SK-N-SH treated with all-trans-retinoic acid at 6 μM for 48 hours (cell line): ENCODE measurements around the gene NDUFB7.

Experiments used
- ARNTL ChIP-seq: fragments of 450-650 bp; formaldehyde crosslinking; IDR thresholded peaks from 2 replicates; pipeline ENCODE4 v1.5.0; 2020; ENCODE audit warnings: low read depth, mild to moderate bottlenecking, moderate library complexity, borderline replicate concordance
- PATZ1 ChIP-seq: fragments of 250-450 bp; sonication (Bioruptor Pico); IDR thresholded peaks from 2 replicates; pipeline ENCODE4 v1.8.0; 2020; ENCODE audit warnings: mild to moderate bottlenecking, moderate library complexity, borderline replicate concordance
- POU6F1 ChIP-seq: fragments of 250-450 bp; sonication (Bioruptor Pico); IDR thresholded peaks from 2 replicates; pipeline ENCODE4 v1.8.0; 2021; ENCODE audit warnings: low read depth, mild to moderate bottlenecking, moderate library complexity, borderline replicate concordance
- RARB ChIP-seq: fragments of 250-450 bp; sonication (Bioruptor Pico); IDR thresholded peaks from 2 replicates; pipeline ENCODE4 v1.8.0; 2021; ENCODE audit warnings: mild to moderate bottlenecking, moderate library complexity
- TOX ChIP-seq: fragments of 250-450 bp; sonication (Bioruptor Pico); IDR thresholded peaks from 2 replicates; pipeline ENCODE4 v1.8.0; 2021; ENCODE audit warnings: mild to moderate bottlenecking, moderate library complexity, borderline replicate concordance
- TSHZ2 ChIP-seq: fragments of 250-450 bp; sonication (Bioruptor Pico); IDR thresholded peaks from 2 replicates; pipeline ENCODE4 v1.5.0; 2020; ENCODE audit warnings: mild to moderate bottlenecking, moderate library complexity
- ZC3H10 ChIP-seq: fragments of 250-450 bp; sonication (Bioruptor Pico); IDR thresholded peaks from 2 replicates; pipeline ENCODE4 v1.5.1; 2021; ENCODE audit warnings: mild to moderate bottlenecking, moderate library complexity
- ZFP3 ChIP-seq: fragments of 250-450 bp; sonication (Bioruptor Pico); IDR thresholded peaks from 2 replicates; pipeline ENCODE4 v1.5.0; 2020; ENCODE audit warnings: mild to moderate bottlenecking, moderate library complexity
- ZNF8 ChIP-seq: fragments of 450-650 bp; formaldehyde crosslinking; IDR thresholded peaks from 2 replicates; pipeline ENCODE4 v1.5.0; 2020; ENCODE audit warnings: mild to moderate bottlenecking, moderate library complexity

GRCh38 chr19:14562660-14563589, 8.9 kb downstream of the NDUFB7 start:
- no peak for TF ChIP-seq TOX (CRISPR knock-in tag)
- TF ChIP-seq ZFP3 (CRISPR knock-in tag), result no peak
- no peak for TF ChIP-seq PATZ1 (CRISPR knock-in tag)
- TF ChIP-seq ARNTL, result no peak
- TF ChIP-seq ZC3H10 (CRISPR knock-in tag), result no peak
- no peak for TF ChIP-seq POU6F1 (CRISPR knock-in tag)
- TF ChIP-seq TSHZ2 (CRISPR knock-in tag), result no peak
- no peak for TF ChIP-seq RARB (CRISPR knock-in tag)
- no peak for TF ChIP-seq ZNF8 (CRISPR knock-in tag)
